D341Med (cell line): ENCODE results near the gene WNK3.

Experiments
- DNase-seq: peaks from one replicate; pipeline ENCODE4 v3.0.0; 2012; ENCODE audit warnings: low spot score

Gene WNK3

GRCh38 chrX:54171091-54171490, 186.8 kb downstream of the WNK3 start:
- DNase-seq = no peak

DNA sequence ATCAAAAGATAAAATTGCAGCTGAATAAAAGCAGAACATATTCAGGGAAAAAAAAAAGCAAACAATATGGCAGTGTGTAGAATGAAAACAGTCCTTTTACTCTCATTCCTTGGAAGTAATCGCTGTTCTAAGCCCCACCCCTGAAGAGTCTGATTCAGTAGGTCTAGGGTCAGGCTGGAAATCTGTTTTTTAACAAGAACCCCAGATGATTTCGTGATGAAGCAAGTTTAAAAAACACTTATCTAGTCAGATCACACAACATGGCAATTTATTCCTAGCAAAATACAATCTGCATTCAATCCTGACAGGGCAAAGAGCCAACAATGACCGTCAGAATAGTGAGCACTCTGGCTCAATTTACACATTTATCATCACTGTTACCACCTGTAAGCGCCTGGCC, 190.9 kb downstream of the WNK3 start:
- no peak for DNase-seq

GRCh38 chrX:54157561-54157960, 200.3 kb downstream of the WNK3 start:
- DNase-seq = no peak
